Gastroesophageal sphincter (tissue), 4 donors: ENCODE measurements around the gene SWSAP1. TPM values are rescaled to one million over a fixed set of nuclear protein-coding genes. Genes with fewer than 3 reads are reported as not detected.

Source experiments
- ATAC-seq: fragments of 150-250 bp; one replicate; pipeline ENCODE4 v1.9.1; 2016; ENCODE audit warnings: mild to moderate bottlenecking, moderate library complexity
- H3K27ac ChIP-seq, 4 donors: fragments of 200-600 bp; sonication (generic) in 3 of 4; 1 replicate in 3 of 4; 2 replicates in 1 of 4; pipeline ENCODE4 v1.5.1; 2016 to 2019
- H3K27me3 ChIP-seq: fragments of 200-600 bp; sonication (generic); one replicate; pipeline ENCODE4 v1.5.1; 2019
- H3K36me3 ChIP-seq, 2 donors: fragments of 200-600 bp; sonication (generic); one replicate each; pipeline ENCODE4 v1.5.1; 2019; ENCODE audit warnings: control low read depth in 1 of 2
- H3K4me1 ChIP-seq, 3 donors: fragments of 200-600 bp; sonication (generic); 1 replicate in 2 of 3; 2 replicates in 1 of 3; pipeline ENCODE4 v1.5.1; 2016 to 2019; ENCODE audit warnings: control low read depth in 2 of 3
- H3K4me3 ChIP-seq, 2 donors: fragments of 200-600 bp; sonication (generic); one replicate each; pipeline ENCODE4 v1.5.1; 2019; ENCODE audit warnings: mild to moderate bottlenecking in 1 of 2, moderate library complexity in 1 of 2
- H3K9me3 ChIP-seq, 3 donors: fragments of 200-600 bp; sonication (generic); one replicate each; pipeline ENCODE4 v1.5.1; 2017 to 2019; ENCODE audit warnings: control low read depth in 2 of 3
- CTCF ChIP-seq, 4 experiments: fragments of 200-600 bp in 2 of 4; fragments of 450-650 bp in 2 of 4; sonication (generic) in 1 of 4; IDR thresholded peaks; one replicate each; pipeline ENCODE4 v1.5.1; 2017 to 2019; ENCODE audit warnings: antibody characterized with exemption in 4 of 4, mild to moderate bottlenecking in 2 of 4, moderate library complexity in 2 of 4
- EP300 ChIP-seq: sonication (generic); formaldehyde crosslinking; IDR thresholded peaks from one replicate; pipeline ENCODE4 v1.6.1; 2017; ENCODE audit warnings: antibody characterized with exemption, mild to moderate bottlenecking
- POLR2A ChIP-seq, 2 donors: fragments of 450-650 bp; IDR thresholded peaks; one replicate each; pipeline ENCODE4 v1.6.1; 2017; ENCODE audit warnings: antibody characterized with exemption in 2 of 2, mild to moderate bottlenecking in 2 of 2, moderate library complexity in 1 of 2
- POLR2AphosphoS5 ChIP-seq: sonication (generic); formaldehyde crosslinking; IDR thresholded peaks from one replicate; pipeline ENCODE4 v1.6.1; 2017; ENCODE audit warnings: antibody characterized with exemption
- WGBS, 2 donors: methylation state at CpG; one replicate each; pipeline ENCODE4 v1.1.5; 2018; ENCODE audit warnings: low coverage in 1 of 2; 5-methylcytosine and 5-hydroxymethylcytosine counted together
- total RNA-seq, 4 donors: library from RNA; depleted of rRNA; stranded (reverse); fragments of >200 nt; gene quantifications; one replicate each; pipeline ENCODE4 v1.1.0, GENCODE V29; 2016

Gene SWSAP1
- total RNA-seq: 1 to 10 TPM in 2 of 4 donors, under 1 TPM in 2; 0.62 to 2.6 (median 1.0) TPM

GRCh38 chr19:11374433-11375142 is at the start of gene SWSAP1:
SWSAP1 (plus strand) TSS chr19:11374666; CDS start chr19:11374681, 15 bp downstream.
- ATAC-seq: peak; percentile 98
- H3K27ac ChIP-seq: peak within 1 kb of the TSS; percentile 82 to 99 (median 96)
- WGBS, 2 donors: 0% methylated on average over 4 to 14 of the region's 44 CpGs

GRCh38 chr19:11324748-11325389 is 49.6 kb upstream of the SWSAP1 start:
- H3K36me3 ChIP-seq: peaks cover 0 to 53% of the 10 kb centered on the region in 2 donors
- no peak for ATAC-seq

More at GRCh38 chr19:11374433-11375142, at the start of gene SWSAP1:
- TF ChIP-seq CTCF (IDR thresholded peaks at IDR 0.05) (no peak), EP300 (no peak), POLR2AphosphoS5 (peak; percentile 13), POLR2A (IDR thresholded peaks at IDR 0.05) (peak; percentile 37 to 56)
- Histone ChIP-seq H3K27me3 (no peaks in the 10 kb centered on the region), H3K36me3 (peaks cover 0 to 20% of the 10 kb centered on the region in 2 donors), H3K4me3 (peak within 1 kb of the TSS; percentile 66 to 72), H3K9me3 (no peaks in the 10 kb centered on the region), H3K4me1 (peaks cover 0 to 54% (median 26%) of the 10 kb centered on the region in 3 donors)

GRCh38 chr19:11325544-11325943 is 48.9 kb upstream of the SWSAP1 start:
- peak overlapping the region in 2 of 4 donors; percentile 84 to 85 for H3K27ac ChIP-seq
- ATAC-seq: no peak

More at GRCh38 chr19:11324748-11325389, 49.6 kb upstream of the SWSAP1 start:
- TF ChIP-seq POLR2AphosphoS5 (no peak), EP300 (no peak), CTCF (IDR thresholded peaks at IDR 0.05) (no peak), POLR2A (IDR thresholded peaks at IDR 0.05) (no peak)
- WGBS, 2 donors: 58 to 68% methylated on average over 3 to 6 of the region's 17 CpGs
- Histone ChIP-seq H3K4me3 (no peak overlapping the region), H3K4me1 (peaks cover 0 to 44% (median 18%) of the 10 kb centered on the region in 3 donors), H3K9me3 (no peaks in the 10 kb centered on the region), H3K27me3 (no peaks in the 10 kb centered on the region), H3K27ac (peak overlapping the region; percentile 15 to 85 (median 82))

GRCh38 chr19:11330127-11330526 is 44.3 kb upstream of the SWSAP1 start:
- 55 to 82% methylated on average over 3 to 4 of the region's 4 CpGs for WGBS, 2 donors
- Histone ChIP-seq H3K27ac (no peak overlapping the region), H3K27me3 (no peaks in the 10 kb centered on the region), H3K4me1 (peaks cover 0 to 5% (median 0%) of the 10 kb centered on the region in 3 donors), H3K36me3 (peaks cover 0 to 100% of the 10 kb centered on the region in 2 donors), H3K9me3 (no peaks in the 10 kb centered on the region), H3K4me3 (no peak overlapping the region)
- no peak for ATAC-seq
- no peak for TF ChIP-seq EP300
- no peak for TF ChIP-seq POLR2A (IDR thresholded peaks at IDR 0.05)
- no peak for TF ChIP-seq CTCF (IDR thresholded peaks at IDR 0.05)
- TF ChIP-seq POLR2AphosphoS5: no peak

More at GRCh38 chr19:11325544-11325943, 48.9 kb upstream of the SWSAP1 start:
- H3K4me3 ChIP-seq: no peak overlapping the region
- peaks cover 0 to 59% of the 10 kb centered on the region in 2 donors for H3K36me3 ChIP-seq
- H3K4me1 ChIP-seq: peaks cover 0 to 44% (median 18%) of the 10 kb centered on the region in 3 donors
- no peaks in the 10 kb centered on the region for H3K27me3 ChIP-seq
- TF ChIP-seq CTCF (IDR thresholded peaks at IDR 0.05): no peak
- TF ChIP-seq POLR2AphosphoS5: no peak
- TF ChIP-seq EP300: no peak
- no peak for TF ChIP-seq POLR2A (IDR thresholded peaks at IDR 0.05)
- 92 to 94% methylated on average over 4 to 6 of the region's 7 CpGs for WGBS, 2 donors
- H3K9me3 ChIP-seq: no peaks in the 10 kb centered on the region
